ENCODE measurements around the gene FAM228B.

DNA sequence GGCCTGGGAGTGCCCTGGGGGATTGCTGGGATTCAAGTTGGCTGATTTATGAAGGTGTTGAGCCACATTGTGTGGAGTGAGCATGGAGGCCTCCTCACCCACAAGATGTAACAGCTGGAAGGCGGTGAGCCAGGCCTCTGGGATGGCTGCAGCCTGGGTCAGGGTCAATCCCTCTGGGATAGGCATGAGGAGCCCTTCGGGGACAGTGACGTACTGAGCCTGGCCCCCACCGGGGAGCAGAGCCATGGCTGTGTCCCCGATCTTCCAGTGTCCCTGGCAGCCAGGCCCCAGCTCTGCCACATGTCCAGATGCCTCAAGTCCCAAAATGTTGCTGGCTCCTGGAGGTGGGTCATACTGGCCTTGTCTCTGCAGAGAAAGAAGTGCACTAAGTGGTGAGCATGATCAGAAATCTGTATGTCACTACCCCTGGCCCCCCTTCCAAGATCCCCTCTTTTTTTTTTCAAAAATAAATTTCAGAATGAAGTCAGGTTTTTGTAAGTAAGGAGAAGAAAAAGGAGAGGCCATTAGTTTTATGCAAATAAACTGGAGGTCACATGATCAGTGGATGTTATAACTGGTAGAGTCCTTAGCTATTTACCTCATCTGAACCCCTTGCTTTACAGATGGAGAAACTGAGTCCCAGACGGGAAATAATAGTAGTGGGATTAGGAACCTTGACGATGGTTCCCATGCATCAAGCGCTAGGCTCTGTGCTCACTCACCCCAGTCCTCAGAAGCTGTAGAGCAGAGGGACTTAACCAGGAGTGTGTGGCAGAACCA lies 40.3 kb upstream of the FAM228B start:
- TF ChIP-seq EZH2 (IDR thresholded peaks at IDR 0.05) (no peak), POLR2AphosphoS5 (IDR thresholded peaks at IDR 0.05; ENCODE audit: borderline replicate concordance, low read depth, low read length) (no peak)

Data from SK-N-MC (cell line).